Astrocyte (in vitro differentiated cells and primary cell): ENCODE results near the gene ECE1.

Experiments used
- EZH2 ChIP-seq: IDR thresholded peaks from 2 replicates; pipeline ENCODE4 v1.6.1; 2012; ENCODE audit warnings: mild to moderate bottlenecking, low read length, inconsistent platforms; ENCODE audit not compliant: insufficient read depth
- TF ChIP-seq, protein P1 (sequence below): IDR thresholded peaks from 2 replicates; pipeline ENCODE4 v1.5.1; 2011; ENCODE audit warnings: low read depth, mild to moderate bottlenecking, inconsistent platforms, low read length, moderate library complexity; ENCODE audit not compliant: insufficient read depth

DNA sequence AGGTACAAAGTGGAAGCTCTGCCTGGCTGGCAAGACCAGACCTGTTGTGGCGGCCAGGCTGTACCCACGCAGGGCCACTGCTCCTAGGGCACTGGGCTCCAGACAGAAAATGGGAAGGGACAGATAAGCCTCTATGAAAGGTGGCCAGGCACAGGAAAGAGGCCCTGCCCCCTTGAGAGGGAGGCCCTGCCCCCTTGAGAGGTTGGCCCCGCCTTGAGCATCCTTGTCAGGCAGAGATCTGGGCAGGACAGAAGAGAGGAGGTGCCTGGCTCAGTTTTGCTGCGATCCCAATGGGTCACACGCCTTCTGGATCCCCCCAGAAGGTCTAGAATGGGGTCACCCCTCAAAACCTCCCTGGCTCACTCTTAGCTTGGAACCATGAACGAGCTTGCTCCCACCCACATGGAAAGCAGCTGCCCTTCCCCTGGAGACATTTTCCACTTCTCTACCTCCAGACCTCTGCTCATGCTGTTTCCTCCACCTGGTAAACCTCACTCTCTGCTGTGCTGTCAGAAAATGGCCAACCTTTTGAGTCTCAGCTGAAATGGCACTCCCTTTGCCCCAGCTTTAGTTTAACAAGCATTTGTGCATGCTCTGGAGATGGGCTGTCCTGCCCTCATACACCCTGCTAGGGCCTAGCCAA, 17.5 kb upstream of the ECE1 start:
- TF ChIP-seq, protein P1, sequence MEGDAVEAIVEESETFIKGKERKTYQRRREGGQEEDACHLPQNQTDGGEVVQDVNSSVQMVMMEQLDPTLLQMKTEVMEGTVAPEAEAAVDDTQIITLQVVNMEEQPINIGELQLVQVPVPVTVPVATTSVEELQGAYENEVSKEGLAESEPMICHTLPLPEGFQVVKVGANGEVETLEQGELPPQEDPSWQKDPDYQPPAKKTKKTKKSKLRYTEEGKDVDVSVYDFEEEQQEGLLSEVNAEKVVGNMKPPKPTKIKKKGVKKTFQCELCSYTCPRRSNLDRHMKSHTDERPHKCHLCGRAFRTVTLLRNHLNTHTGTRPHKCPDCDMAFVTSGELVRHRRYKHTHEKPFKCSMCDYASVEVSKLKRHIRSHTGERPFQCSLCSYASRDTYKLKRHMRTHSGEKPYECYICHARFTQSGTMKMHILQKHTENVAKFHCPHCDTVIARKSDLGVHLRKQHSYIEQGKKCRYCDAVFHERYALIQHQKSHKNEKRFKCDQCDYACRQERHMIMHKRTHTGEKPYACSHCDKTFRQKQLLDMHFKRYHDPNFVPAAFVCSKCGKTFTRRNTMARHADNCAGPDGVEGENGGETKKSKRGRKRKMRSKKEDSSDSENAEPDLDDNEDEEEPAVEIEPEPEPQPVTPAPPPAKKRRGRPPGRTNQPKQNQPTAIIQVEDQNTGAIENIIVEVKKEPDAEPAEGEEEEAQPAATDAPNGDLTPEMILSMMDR = no peak
- no peak for TF ChIP-seq EZH2
